Right ventricle myocardium inferior (tissue), 1 donor: ENCODE data around the gene LGALS12. TPM values are rescaled to one million over a fixed set of nuclear protein-coding genes. Genes with fewer than 3 reads are reported as not detected.

ENCODE experiments used
- ATAC-seq: fragments of 200-7000 bp; cut with Tn5 transposase; one replicate; pipeline ENCODE4 v1.9.1; 2020; ENCODE audit warnings: mild to moderate bottlenecking, moderate library complexity
- DNase-seq: peaks from one replicate; pipeline ENCODE4 v3.0.0; 2021; ENCODE audit errors: missing footprints
- intact Hi-C: fragments of 100-400 bp; cut with DNase I; formaldehyde crosslinking; loops from one replicate; pipeline ENCODE4 v1.11.0; 2022
- long read RNA-seq: library from polyadenylated mRNA; unstranded; transcript quantifications from one replicate; pipeline ENCODE4 v2.0.0, GENCODE V29; 2021
- total RNA-seq: library from RNA; stranded (reverse); fragmentation: NEBNext Ultra II Directional; extraction: Animal tissue kit (Norgen Biotek cat#: 25700); gene quantifications from one replicate; pipeline ENCODE4 v1.2.1, GENCODE V29; 2021
- donor health status: DM: no; HTN: yes; CAD: no; lungs with severe emphysema.

Gene LGALS12, protein sequence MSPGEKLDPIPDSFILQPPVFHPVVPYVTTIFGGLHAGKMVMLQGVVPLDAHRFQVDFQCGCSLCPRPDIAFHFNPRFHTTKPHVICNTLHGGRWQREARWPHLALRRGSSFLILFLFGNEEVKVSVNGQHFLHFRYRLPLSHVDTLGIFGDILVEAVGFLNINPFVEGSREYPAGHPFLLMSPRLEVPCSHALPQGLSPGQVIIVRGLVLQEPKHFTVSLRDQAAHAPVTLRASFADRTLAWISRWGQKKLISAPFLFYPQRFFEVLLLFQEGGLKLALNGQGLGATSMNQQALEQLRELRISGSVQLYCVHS
- total RNA-seq: 2.6 TPM
- long read RNA-seq, partial matches to known transcripts: 1 of 1 reads
- long read RNA-seq, other reads (novel, unspliced or antisense): 0 of 1 reads

DNA sequence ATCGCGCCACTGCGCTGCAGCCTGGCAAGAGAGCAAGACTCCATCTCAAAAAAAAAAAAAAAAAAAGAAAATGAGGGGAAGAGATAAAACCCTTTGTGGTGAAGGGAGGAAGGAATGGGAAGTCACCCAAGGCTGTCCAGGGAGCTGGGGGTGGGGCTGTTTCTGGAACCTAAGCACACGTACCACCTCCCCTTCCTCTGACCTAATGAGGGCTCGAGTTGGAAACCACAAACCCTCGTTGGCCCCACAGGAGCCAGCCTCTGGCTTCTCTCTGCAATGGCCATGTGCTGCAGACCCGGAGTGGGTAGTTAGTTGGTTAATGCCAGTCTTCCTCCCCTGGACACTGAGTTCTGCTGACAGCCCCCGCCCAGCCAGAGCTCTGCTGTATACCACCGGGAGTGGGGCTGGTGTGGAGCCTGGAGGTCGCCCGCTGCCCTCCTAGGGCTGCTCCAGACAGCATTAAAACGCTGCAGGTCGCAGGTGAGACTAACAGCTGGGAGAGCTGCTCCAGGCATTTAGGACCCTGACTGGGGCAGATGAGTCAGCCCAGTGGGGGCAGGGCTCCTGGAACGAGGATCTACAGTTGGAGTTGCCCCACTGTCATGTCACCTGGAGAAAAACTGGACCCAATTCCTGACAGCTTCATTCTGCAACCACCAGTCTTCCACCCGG lies at the start of gene LGALS12:
LGALS12 (plus strand) TSS at position 228 of the 672 bp plus-strand sequence; CDS start at position 603, 375 bp downstream.
- intact Hi-C loops: no loop called here
- DNase-seq (peak; percentile 75), ATAC-seq (no peak)

DNA sequence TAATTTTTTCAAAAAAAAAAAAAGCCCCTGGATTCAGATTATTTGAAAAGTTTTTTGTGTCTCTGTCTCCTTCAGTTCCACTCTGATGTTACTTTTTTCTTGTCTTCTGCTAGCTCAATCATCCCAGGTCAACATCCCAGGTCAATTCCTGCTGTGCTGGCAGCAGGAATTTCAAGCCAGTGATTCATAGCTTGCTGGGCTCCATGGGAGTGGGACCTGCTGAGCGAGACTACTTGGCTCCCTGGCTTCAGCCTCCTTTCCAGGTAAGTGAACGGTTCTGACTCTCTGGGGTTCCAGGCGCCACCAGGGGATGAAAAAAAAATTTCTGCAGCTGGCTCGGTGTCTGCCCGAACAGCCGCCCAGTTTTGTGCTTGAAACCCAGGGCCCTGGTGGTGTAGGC lies 46.3 kb upstream of the LGALS12 start:
- DNase-seq (no peak), ATAC-seq (no peak)
- intact Hi-C loops: no loop called here

DNA sequence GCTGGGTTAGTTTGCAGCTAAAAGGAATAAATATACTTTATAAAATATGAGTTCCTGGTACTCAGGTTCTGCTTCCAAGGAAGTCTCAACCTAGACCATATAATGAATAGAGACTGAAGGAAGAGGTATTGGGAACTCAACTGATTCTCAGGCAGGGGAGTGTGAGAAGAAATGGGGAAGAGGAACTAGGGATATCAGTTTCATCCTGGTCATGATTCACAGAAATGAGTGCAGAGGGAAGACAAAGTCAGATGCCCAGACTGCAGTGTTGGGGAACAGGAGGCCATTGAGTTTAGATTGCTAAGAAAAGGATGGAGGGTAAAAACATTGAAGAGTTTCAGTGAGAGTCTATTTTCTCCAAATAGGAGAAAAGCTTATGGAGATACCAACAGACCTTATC lies 43.7 kb upstream of the LGALS12 start:
- ATAC-seq: no peak
- no peak for DNase-seq
- intact Hi-C loops: no loop called here

DNA sequence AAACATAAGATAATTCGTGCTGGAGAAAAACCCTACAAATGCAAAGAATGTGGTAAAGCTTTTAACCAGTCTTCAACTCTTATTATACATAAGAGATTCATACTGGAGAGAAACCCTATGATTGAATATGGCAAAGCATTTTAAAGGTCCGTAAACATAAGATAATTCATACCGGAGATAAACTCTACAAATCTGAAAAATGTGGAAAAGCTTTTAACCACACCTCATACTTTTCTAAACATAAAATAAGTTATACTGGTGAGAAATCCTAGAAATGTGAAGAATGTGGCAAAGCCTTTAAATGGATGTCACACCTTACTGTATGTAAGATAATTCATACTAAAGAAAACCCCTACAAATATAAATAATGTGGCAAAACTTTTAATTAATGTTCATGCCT lies 35.6 kb upstream of the LGALS12 start:
- DNase-seq (no peak), ATAC-seq (no peak)
- intact Hi-C loops: no loop called here

DNA sequence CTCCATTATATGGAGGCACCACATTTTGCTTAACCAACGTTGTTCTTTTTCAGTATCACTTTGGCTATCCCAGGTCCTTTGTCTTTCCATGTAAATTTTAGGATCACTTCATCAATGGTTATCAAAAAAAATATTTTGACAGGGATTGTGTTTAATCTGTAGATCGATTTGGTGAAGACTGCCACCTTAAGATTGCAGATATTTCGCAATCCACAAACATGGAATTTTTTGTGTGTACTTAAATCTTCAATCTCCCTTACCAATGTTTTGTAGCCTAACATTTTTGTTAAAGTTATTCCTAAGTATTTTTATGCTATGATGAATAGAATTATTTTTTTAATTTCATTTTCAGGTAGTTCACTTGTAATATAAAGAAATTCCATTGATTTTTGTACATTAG lies 33.5 kb upstream of the LGALS12 start:
- no peak for ATAC-seq
- intact Hi-C loops: no loop called here
- no peak for DNase-seq

DNA sequence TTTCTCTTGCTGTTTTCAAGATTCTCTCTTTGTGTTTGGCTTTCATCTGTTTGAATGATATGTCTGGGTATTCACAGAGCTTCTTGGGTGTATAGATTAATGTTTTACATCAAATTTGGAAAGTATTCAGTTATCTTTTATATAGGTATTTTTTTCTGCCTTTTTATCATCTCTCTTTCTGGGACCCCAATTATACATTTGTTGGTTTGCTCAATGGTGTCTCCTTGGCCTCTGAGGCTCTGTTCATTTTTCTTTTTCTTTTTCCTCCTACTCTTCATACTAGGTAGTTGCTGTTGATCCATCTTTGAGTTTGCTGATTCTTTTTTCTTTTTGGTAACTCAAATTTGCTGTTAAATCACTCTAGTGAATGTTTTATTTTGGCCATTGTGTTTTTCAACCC lies 29.3 kb upstream of the LGALS12 start:
- intact Hi-C loops: no loop called here
- no peak for DNase-seq
- no peak for ATAC-seq

DNA sequence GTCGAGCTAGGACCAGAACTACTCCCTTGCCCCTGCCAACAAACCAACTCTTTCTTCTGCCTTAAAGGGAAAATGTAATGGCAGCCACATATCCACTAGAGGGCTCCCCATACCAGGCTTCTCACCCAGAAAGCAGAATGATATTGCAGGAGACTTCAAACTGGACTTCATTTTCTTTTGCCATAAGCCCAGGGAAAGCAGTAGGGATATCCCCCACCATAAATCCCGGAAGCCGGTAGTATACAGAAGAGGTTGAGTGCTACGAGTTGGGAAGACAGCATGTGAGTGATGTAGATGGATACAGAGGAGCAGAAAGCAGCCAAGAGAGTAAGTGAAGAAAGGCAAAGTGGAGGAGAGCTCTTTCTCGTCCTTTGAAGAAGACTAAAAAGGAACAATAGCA lies 27.0 kb upstream of the LGALS12 start:
- intact Hi-C loops: loop anchor here (1.0 to 2.0 kb wide), 2 partner anchors 156 to 260 kb away; no protein-coding TSS in a partner anchor
- no peak for DNase-seq
- peak; percentile 79 for ATAC-seq

DNA sequence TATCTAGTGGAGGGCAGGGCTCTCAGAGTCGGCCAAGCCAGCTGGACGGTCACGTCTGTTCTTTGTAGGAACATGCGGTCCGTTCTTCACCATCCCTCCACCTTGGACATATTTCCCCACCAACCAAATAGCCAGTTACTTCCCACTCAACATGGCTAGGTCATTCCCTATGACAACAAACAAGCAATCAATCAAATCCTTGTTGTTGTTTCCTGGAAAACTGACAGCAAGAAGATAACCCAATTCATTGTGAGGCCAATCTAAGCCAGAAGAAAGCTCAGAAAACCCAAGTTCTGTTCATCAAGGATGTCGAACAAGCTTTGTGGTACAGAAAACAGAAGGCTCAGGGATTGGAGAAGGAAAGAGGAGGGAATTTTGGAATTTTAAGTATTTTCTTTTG lies 25.8 kb upstream of the LGALS12 start:
- intact Hi-C loops: no loop called here
- DNase-seq (no peak), ATAC-seq (no peak)

DNA sequence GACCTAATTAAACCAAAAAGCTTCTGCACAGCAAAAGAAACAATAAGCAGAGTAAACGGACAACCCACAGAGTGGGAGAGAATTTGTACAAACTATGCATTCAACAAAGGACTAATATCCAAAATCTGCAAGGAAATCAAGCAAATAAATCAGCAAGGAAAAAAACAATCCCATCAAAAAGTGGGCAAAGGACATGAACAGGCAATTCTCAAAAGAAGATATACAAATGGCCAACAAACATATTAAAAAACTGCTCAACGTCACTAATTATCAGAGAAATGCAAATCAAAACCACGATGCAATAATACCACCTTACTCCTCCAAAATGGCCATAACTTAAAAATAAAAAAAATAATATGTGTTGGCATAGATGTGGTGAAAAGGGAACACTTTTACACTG lies 20.1 kb upstream of the LGALS12 start:
- intact Hi-C loops: no loop called here
- DNase-seq (no peak), ATAC-seq (no peak)

DNA sequence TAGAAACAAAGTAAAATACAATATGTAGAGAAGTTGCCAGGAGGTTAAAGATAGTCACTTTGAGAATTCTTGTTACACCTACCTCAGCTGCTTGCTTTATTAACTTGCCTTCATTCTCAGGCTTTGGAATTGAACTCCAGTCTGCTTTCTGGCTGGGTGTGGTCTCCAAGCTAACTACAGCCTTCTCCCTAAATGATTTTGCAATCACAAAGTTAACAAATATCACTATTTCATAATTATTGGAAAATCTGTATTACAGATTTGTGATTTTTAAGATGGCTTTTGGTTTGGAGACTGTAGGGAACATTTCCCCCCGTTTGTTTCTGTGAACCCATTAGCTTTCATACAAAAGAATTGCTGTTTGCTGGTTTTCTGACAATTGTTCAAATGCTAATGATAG lies 17.1 kb upstream of the LGALS12 start:
- intact Hi-C loops: no loop called here
- no peak for ATAC-seq
- DNase-seq: no peak

DNA sequence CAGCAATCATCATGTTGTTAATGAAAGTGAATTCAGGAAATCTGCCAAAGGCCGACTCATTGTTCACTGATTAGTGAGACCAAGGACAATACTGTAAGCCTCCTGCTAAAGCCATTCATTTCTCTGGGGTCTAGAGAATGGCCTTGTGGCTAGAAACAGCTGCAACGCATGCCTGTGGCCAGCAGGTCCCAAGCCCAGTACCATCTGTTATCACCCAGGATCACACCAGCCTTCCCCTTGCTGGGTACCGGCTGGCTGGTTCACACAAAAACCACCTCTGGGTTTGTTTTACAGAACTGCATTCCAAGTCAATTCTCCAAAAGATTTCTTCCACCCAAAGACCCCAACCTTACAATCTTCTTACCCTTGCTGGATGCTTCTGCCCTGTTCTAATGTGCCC lies 16.0 kb upstream of the LGALS12 start:
- intact Hi-C loops: loop anchor here (1.0 kb wide), 1 partner anchor 18 kb away; no protein-coding TSS in a partner anchor
- ATAC-seq (no peak), DNase-seq (no peak)

DNA sequence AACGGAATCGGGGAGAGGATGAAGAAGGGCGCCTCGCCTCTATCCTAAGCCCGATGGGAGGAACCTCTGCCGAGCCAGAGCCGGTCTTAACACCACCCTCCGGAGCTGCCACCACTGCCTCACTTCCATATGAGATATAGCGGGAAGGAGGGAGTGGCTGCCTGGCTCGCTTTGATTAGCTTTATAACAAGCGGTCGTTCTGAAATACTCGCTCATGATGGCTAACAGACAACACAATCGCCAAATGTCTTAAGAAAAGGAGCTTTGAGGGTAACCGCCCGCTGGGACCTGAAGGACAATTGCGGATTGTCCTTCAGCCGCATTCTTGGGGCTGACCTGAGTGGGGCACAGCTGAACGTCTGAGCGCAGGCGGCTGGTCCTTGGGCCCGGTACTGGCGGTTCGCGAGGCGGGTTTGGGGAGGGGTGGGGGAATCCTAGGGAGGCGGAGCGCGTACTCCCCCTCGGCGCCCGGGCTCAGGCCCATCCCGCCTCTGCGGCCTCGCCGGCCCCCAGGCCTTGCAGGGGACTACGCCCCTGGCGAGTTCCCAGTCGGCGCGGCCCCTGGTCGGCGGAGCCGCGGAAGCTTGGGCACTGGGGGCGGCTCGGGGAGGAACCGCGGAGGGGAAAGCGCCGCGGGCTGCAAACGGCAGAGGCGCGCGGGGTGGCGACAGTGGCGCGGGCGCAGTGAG lies 15.2 kb upstream of the LGALS12 start, which contains the start of gene PLAAT5:
PLAAT5 (minus strand) TSS at position 617 of the 689 bp plus-strand sequence; CDS start at position 484, 133 bp downstream.
- DNase-seq (peak; percentile 74), ATAC-seq (peak; percentile 91)
- intact Hi-C loops: loop anchor here (1.0 kb wide), 1 partner anchor 18 kb away; no protein-coding TSS in a partner anchor

DNA sequence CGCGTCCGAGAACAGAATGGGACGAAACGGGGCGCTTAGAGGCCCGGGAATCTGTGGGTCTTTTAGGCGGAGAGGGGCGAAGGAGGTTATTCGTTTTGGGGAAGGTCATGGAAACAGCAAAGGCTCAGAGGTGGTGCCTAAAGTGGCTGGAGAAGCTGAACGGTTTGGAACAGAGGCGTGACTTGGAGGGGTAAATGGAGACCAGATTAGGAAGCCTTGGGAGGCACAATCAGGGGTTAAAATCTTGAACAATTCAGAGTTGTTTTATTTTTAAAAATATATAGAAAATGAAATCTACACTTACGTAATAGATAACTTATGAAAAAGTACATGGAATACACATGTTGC lies 14.7 kb upstream of the LGALS12 start:
- ATAC-seq (peak; percentile 14), DNase-seq (no peak)
- intact Hi-C loops: no loop called here

DNA sequence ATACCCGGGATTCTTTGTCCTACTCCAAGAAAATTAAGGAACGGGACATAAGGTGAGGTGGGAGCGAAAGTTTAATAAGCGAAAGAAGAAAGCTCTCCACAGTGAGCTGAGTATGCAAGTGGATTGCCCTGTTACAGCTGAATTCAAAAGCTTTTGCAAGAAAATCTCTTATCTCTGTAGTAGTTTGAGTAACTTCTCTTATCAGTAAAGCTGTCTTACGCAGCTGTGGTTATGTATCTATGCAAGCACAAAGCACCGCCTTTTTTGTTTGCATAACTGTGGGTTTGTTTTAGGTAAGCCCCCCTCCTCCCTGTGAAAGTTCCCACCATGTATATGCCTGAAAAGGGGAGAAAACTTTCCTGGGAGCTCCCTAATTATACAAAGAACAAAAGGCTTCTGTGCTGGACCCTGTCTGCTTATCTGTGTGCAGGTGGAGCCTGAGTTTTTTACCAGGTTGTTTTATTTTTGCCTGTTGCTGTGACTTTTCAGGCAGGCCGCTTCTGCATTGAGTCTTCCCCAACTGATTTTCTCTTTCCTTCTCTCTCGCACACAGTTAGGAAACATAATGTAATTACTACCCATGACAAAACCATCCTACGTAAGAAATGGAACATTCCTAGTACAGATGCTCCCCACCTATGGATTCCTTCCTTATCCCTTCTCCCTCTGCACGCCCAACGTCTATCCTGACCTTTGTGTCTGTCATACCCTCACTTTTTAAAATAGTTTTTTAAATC lies 14.1 kb upstream of the LGALS12 start:
- intact Hi-C loops: no loop called here
- ATAC-seq: no peak
- DNase-seq: no peak

DNA sequence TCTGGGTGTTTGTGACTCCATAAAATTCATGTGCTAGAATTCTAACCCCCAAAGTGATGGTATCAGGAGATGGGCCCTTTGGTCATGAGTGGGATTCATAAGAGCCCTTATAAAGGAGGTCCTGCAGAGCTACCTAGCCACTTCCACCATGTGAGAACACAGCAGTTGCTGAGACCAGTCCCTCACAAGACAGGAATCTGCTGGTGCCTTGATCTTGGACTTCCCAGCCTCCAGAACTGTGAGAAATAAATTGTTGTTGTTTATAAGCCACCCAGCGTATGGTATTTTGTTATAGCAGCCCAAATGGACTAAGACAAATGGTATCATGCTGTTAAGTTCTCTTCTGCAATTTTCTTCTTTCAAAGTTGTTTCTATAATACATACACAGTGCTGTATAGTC lies 13.4 kb upstream of the LGALS12 start:
- no peak for DNase-seq
- intact Hi-C loops: no loop called here
- ATAC-seq: no peak

DNA sequence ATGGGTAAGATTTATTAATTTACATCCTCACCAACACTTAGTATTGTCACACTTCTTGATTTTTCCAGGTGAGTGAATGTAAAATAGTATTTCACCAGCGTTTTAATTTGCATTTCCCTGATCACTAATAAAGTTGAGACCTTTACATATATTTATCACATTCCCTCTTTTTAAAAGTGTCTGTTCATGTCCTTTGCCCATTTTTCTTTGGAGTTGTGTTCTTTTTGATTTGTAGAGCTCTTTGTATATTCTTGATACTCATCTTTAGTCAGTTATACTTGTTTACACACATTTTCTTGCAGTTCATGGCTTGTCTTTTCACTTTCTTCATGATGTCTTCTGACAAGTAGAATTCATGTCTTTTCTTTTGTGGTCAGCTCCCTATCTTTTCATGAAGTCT lies 12.8 kb upstream of the LGALS12 start:
- ATAC-seq: no peak
- no peak for DNase-seq
- intact Hi-C loops: no loop called here

DNA sequence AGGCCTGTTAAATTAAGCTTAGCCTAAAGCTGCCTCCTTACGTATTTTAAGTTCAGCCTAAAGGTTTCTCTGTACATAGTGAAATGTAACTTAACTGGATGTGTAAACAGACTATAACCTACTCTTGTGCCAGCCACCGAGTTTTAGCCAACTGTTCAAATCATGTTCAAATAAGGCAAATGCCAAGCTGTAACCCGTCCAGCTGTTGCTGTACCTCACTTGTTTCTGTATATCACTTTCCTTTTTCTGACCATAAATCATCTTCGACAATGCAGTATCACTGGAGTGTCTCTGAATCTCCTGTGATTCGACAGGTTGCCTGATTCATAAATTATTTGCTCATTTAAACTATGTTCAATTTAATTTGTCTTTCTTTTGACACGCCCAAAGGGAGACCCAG lies 10.9 kb upstream of the LGALS12 start:
- intact Hi-C loops: no loop called here
- DNase-seq (no peak), ATAC-seq (no peak)

DNA sequence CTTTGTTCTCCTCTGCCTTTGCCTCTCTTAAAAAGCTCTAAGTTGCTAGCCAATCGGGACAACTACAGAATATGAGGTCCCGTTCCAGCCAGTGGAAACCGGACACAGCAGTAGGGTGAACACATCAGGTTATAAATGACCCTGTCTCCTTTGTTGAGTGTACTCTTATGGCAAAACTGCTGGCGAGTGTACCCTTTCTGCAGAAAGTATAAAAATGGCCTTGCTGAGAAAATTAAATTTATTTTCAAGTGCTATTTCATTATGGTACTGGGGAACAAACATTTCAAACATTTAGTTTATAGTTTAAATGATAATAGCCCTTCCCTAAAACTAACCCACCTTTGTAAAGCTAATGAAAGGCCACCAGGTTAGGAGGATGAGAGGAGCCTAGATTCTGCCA lies 6.0 kb upstream of the LGALS12 start:
- intact Hi-C loops: no loop called here
- ATAC-seq: no peak

DNA sequence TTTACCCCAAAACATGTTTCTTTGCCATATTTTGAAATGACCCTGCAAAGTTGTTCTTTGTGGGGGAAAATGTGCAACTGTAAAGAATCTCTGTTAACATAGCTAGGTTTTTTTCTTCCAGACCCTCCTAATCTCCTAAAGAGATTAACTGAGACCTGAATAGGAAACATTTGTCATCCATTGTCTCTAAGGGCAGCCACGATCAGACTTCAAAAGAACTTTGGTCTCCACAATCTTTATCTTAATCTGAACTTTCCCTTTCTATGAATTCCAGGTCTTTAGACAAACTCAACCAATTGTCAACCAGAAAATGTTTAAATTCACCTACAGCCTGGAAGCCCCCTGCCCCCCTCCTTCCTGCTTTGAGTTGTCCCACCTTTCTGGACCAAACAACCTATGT lies 4.6 kb upstream of the LGALS12 start:
- intact Hi-C loops: no loop called here
- ATAC-seq: no peak
- DNase-seq: no peak

More for the DNA sequence above, 6.0 kb upstream of the LGALS12 start:
- no peak for DNase-seq
